Activated T-helper 1 cell treated with Interleukin-2 at 50 U/mL for 16 hours (primary cell): Measurements from ENCODE around the gene ONECUT1.

Experiments
- DNase-seq: peaks from one replicate; pipeline ENCODE4 v3.0.0-alpha.2; 2020; ENCODE audit warnings: low read depth

ONECUT1 gene

GRCh38 chr15:52731732-52732470, 58.2 kb downstream of the ONECUT1 start:
- no peak for DNase-seq

- DNase-seq = no peak
Measured at GRCh38 chr15:52731004-52731403, 59.1 kb downstream of the ONECUT1 start.

- no peak for DNase-seq
Measured at GRCh38 chr15:52730594-52730993, 59.5 kb downstream of the ONECUT1 start.

GRCh38 chr15:52730173-52730572, 60.0 kb downstream of the ONECUT1 start:
- no peak for DNase-seq

GRCh38 chr15:52728899-52729298, 61.2 kb downstream of the ONECUT1 start:
- no peak for DNase-seq

- no peak for DNase-seq
Measured at GRCh38 chr15:52727815-52728214, 62.3 kb downstream of the ONECUT1 start.

GRCh38 chr15:52726195-52726594, 63.9 kb downstream of the ONECUT1 start:
- no peak for DNase-seq

GRCh38 chr15:52718551-52718950, 71.6 kb downstream of the ONECUT1 start:
- no peak for DNase-seq

GRCh38 chr15:52717924-52718323, 72.2 kb downstream of the ONECUT1 start:
- DNase-seq = no peak

- no peak for DNase-seq
Measured at GRCh38 chr15:52717481-52717880, 72.7 kb downstream of the ONECUT1 start.

GRCh38 chr15:52716536-52716935, 73.6 kb downstream of the ONECUT1 start:
- no peak for DNase-seq

GRCh38 chr15:52715411-52715810, 74.7 kb downstream of the ONECUT1 start:
- no peak for DNase-seq

- no peak for DNase-seq
Measured at GRCh38 chr15:52714968-52715367, 75.2 kb downstream of the ONECUT1 start.

- DNase-seq = no peak
Measured at GRCh38 chr15:52710708-52711389, 79.3 kb downstream of the ONECUT1 start.

- no peak for DNase-seq
Measured at GRCh38 chr15:52710050-52710707, 80.0 kb downstream of the ONECUT1 start.

GRCh38 chr15:52709187-52709981, 80.8 kb downstream of the ONECUT1 start:
- DNase-seq = no peak
